Measurements from ENCODE around the gene TUT4. TPM values are rescaled to one million over a fixed set of nuclear protein-coding genes. Genes with fewer than 3 reads are reported as not detected.

TUT4 gene
- total RNA-seq, 1 donor from 2014 or later = 139 TPM

DNA sequence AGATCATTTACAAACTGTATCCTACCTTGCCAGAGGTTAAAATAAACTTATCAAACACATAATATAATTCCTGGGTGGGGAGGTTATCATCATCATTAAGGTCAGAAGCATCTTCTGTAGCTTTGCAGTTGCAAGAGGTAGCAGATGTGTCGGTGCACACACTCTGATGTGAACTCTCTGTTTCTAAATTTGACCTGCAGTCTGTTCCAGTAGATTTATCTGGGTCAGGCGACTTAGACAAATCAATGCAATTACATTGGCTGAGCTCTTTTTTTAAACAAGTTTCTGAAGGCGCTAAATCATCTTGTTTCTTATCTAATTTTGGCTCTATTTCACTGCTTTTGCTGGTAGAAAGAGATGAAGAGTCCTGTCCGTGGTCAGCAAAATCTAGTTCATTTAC is 78.1 kb downstream of the TUT4 start:
- TF ChIP-seq EZH2phosphoT487 (IDR thresholded peaks at IDR 0.05) (no peak), CTCF (IDR thresholded peaks at IDR 0.05) (no peak), EZH2 (IDR thresholded peaks at IDR 0.05) (no peak)

DNA sequence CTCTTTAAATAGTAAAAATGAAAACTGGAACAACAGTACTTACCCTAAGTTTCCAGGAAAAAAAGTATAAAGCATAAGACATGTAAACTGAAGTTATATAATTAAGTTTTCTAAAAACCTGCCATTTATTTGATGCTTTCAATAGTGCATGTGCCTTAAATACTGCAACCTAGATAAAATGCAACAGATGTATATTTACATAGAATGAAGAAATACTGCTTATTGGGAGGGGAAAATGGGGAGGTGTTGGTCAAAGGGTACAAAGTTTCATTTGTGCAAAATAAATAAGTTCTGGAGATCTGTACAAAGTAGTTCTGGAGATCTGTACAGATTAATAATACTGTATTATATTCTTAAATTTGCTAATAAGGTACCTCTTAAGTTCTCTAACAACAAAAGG is 79.9 kb downstream of the TUT4 start:
- H3K4me1 Mint-ChIP-seq = no peaks in the 10 kb centered on the region
- H3K36me3 Mint-ChIP-seq = peaks cover 27% of the 10 kb centered on the region
- no peaks in the 10 kb centered on the region for H3K27me3 Mint-ChIP-seq (ENCODE audit: insufficient read depth, low read depth)
- Histone ChIP-seq H3F3A (ENCODE audit: low read depth) (no peaks in the 10 kb centered on the region), H3K27me3 (no peaks in the 10 kb centered on the region), H2AFZ (replicated peaks) (no peak overlapping the region), H4K20me1 (ENCODE audit: low read depth) (no peaks in the 10 kb centered on the region), H3K79me2 (ENCODE audit: low read depth) (no peaks in the 10 kb centered on the region), H3K27ac (no peak overlapping the region), H3K4me3 (no peak overlapping the region), H3K4me2 (no peak overlapping the region), H3K36me3 (peaks cover 6% of the 10 kb centered on the region), H3K9me3 (ENCODE audit: low read depth) (no peaks in the 10 kb centered on the region), H3K4me1 (no peaks in the 10 kb centered on the region), H3K9ac (no peak overlapping the region)
- no peaks in the 10 kb centered on the region for H3K9me3 Mint-ChIP-seq
- DNase-seq (ENCODE audit: low spot score) = no peak
- H3K4me3 Mint-ChIP-seq = no peak overlapping the region
- no peak overlapping the region for H3K27ac Mint-ChIP-seq
- TF ChIP-seq CTCF (IDR thresholded peaks at IDR 0.05) (no peak), EZH2 (IDR thresholded peaks at IDR 0.05) (no peak), EZH2phosphoT487 (IDR thresholded peaks at IDR 0.05) (no peak)

More for the DNA sequence above, 78.1 kb downstream of the TUT4 start:
- no peaks in the 10 kb centered on the region for H4K20me1 ChIP-seq (ENCODE audit: low read depth)
- Mint-ChIP-seq H3K27ac (no peak overlapping the region), H3K27me3 (ENCODE audit: insufficient read depth, low read depth) (no peaks in the 10 kb centered on the region), H3K4me1 (no peaks in the 10 kb centered on the region), H3K36me3 (peaks cover 23% of the 10 kb centered on the region), H3K9me3 (no peaks in the 10 kb centered on the region), H3K4me3 (no peak overlapping the region)
- H2AFZ ChIP-seq (replicated peaks) = no peak overlapping the region
- no peaks in the 10 kb centered on the region for H3K79me2 ChIP-seq (ENCODE audit: low read depth)
- H3K4me1 ChIP-seq = no peaks in the 10 kb centered on the region
- no peaks in the 10 kb centered on the region for H3K9me3 ChIP-seq (ENCODE audit: low read depth)
- peaks cover 6% of the 10 kb centered on the region for H3K36me3 ChIP-seq
- H3K4me3 ChIP-seq = no peak overlapping the region
- no peak overlapping the region for H3K9ac ChIP-seq
- no peak overlapping the region for H3K4me2 ChIP-seq
- no peak for DNase-seq (ENCODE audit: low spot score)
- H3K27me3 ChIP-seq = no peaks in the 10 kb centered on the region
- H3K27ac ChIP-seq = no peak overlapping the region
- H3F3A ChIP-seq (ENCODE audit: low read depth) = no peaks in the 10 kb centered on the region

DNA sequence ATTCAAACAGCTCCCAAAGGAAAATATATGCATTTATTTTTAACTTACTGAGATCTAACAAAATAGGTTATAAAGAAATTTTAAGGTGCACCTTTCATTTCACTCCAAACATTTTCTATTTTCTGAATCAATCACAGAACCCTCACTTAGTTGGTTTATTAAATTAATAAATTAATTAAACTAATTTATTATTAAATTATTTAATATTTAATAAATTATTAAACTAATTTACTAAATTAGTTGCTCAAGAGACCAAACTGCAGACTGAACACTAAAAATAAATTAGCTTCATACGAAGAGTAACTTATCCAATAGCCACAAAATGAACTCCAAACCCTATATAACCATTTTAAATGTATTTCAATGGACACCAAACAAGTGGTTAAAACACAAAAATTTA is 80.5 kb downstream of the TUT4 start:
- TF ChIP-seq CTCF (IDR thresholded peaks at IDR 0.05) (no peak), EZH2phosphoT487 (IDR thresholded peaks at IDR 0.05) (no peak), EZH2 (IDR thresholded peaks at IDR 0.05) (no peak)
- no peak for DNase-seq (ENCODE audit: low spot score)
- Histone ChIP-seq H3K27me3 (no peaks in the 10 kb centered on the region), H3K79me2 (ENCODE audit: low read depth) (no peaks in the 10 kb centered on the region), H2AFZ (replicated peaks) (no peak overlapping the region), H3K9me3 (ENCODE audit: low read depth) (no peaks in the 10 kb centered on the region), H3K9ac (no peak overlapping the region), H4K20me1 (ENCODE audit: low read depth) (no peaks in the 10 kb centered on the region), H3K4me3 (no peak overlapping the region), H3F3A (ENCODE audit: low read depth) (no peaks in the 10 kb centered on the region), H3K36me3 (peaks cover 6% of the 10 kb centered on the region), H3K27ac (no peak overlapping the region), H3K4me2 (no peak overlapping the region), H3K4me1 (no peaks in the 10 kb centered on the region)
- Mint-ChIP-seq H3K27me3 (ENCODE audit: insufficient read depth, low read depth) (no peaks in the 10 kb centered on the region), H3K4me1 (no peaks in the 10 kb centered on the region), H3K36me3 (peaks cover 27% of the 10 kb centered on the region), H3K9me3 (no peaks in the 10 kb centered on the region), H3K27ac (no peak overlapping the region), H3K4me3 (no peak overlapping the region)
